Activated CD8-positive, alpha-beta T cell treated with anti-CD3 and anti-CD28 coated beads, Interleukin-2, amount 10 ng/mL, durations not matched to agents 7 days and 5 days (primary cell): ENCODE data around the gene NEB. TPM values are rescaled to one million over a fixed set of nuclear protein-coding genes. Genes with fewer than 3 reads are reported as not detected.

ENCODE experiments used
- total RNA-seq, 2 experiments: library from RNA; stranded (reverse); gene quantifications; one replicate each; pipeline ENCODE4 v1.2.3, GENCODE V29; 2021

The NEB gene
- total RNA-seq, 2 experiments from 2014 or later, result 0.31 to 0.40 TPM

Other genes starting within 250 kb of the NEB start
- gene ARL5A, start 93.9 kb upstream of the NEB start, total RNA-seq, result 10 to 100 TPM; 54.5 to 54.9 TPM